HG03432 (cell line): ENCODE measurements around the gene CIART.

Experiments
- ATAC-seq: cut with Tn5 transposase; IDR thresholded peaks from one replicate; pipeline ENCODE4 v1.9.1; 2021; ENCODE audit warnings: mild to moderate bottlenecking, moderate library complexity; ENCODE audit not compliant: unreplicated experiment

Gene CIART

DNA sequence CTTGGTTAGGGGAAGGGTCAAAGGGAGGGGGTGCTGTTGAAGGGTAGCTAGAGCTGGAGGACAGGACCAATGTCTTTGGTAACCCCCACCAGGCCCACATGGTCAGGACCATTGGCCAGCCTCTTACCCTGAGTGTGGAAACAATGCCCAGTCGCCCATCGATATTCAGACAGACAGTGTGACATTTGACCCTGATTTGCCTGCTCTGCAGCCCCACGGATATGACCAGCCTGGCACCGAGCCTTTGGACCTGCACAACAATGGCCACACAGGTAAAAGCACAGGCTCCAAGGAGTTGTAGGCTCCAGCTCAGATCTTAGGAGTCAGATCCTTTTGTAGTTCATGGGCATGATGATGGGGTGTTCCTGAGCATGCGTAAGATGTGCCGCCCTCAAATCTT lies 21.0 kb upstream of the CIART start:
- ATAC-seq, result no peak

DNA sequence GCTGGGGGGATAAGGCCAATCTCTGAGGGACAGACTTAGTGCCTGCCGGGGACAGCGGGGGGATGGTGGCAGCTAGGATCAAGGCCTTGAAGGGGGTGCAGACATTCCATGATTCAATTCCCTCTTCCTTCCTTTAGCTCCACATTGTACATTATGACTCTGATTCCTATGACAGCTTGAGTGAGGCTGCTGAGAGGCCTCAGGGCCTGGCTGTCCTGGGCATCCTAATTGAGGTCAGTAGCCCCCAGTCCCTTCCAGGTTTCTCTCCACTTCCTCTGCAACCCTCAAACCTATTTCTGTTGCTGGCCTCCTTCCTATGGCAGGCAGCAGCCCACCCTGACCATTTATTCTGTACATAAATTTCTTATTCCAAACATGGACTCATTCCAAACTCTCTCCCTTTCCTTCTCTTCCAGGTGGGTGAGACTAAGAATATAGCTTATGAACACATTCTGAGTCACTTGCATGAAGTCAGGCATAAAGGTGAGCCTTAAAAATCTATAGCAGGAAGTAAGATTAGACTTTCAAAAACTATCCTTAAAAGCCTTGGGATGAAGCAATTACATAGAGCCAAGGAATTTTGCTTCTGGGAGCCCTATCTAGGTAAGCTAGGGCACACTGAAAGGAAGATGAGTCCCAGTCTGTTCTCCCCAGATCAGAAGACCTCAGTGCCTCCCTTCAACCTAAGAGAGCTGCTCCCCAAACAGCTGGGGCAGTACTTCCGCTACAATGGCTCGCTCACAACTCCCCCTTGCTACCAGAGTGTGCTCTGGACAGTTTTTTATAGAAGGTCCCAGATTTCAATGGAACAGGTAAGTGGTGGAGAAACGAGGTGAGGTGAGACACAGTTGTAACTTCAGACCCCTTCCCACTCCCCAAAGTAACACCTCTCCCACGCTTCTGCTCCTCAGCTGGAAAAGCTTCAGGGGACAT lies 19.7 kb upstream of the CIART start:
- ATAC-seq, result no peak

DNA sequence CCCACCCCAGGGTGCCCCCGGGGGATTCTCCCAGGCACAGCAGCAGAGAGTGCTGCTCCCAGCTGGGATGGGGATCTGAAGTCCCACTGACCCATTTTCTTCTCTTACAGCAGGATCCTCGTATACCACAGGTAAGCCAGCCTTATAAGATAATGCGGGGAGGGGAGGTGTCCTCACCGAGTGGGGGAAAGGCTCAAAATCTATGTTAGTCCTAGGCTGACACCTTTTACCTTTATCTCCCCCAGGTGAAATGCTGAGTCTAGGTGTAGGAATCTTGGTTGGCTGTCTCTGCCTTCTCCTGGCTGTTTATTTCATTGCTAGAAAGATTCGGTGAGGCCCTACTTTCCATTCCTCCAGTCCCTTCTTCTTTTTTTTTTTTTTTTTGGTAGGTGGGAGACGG lies 18.8 kb upstream of the CIART start:
- no peak for ATAC-seq

DNA sequence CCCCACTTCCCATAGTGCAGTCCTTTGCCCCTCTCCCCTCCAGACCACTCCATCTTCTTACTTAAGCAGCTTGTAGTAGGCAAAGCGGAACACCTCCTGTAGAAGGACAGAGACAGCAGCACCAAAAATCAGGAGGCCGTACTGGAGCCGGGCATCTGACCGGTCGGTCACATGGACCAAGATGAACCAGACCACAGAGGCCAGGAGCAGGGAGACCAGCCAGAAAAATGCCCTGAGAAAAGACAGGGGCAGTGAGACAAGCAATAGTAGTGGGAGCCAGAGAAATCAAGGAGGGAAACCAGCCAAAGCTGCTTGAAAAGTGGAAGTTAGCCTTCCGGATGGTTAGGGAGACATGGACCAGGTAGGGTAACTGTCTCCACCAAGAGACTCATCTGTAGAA lies 14.5 kb upstream of the CIART start:
- ATAC-seq, result no peak

DNA sequence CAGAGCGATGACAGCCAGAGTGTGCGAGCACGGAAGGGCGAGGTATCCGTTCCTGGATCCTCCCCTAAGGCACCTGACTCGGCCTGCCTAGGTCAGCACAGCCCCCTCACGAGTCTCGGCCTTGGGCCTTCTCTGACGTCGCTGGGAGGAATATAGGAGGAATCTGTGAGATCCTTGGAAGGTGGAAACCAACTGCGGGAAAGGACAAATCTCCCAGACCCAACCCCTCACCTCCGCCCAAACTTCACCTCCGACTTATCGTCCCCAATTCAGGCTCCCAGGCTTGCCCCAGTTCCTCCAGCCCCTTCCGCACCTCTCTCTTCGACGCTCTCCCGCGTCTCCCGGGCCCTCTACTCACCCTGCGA lies 14.0 kb upstream of the CIART start:
- peak; percentile 16 for ATAC-seq

DNA sequence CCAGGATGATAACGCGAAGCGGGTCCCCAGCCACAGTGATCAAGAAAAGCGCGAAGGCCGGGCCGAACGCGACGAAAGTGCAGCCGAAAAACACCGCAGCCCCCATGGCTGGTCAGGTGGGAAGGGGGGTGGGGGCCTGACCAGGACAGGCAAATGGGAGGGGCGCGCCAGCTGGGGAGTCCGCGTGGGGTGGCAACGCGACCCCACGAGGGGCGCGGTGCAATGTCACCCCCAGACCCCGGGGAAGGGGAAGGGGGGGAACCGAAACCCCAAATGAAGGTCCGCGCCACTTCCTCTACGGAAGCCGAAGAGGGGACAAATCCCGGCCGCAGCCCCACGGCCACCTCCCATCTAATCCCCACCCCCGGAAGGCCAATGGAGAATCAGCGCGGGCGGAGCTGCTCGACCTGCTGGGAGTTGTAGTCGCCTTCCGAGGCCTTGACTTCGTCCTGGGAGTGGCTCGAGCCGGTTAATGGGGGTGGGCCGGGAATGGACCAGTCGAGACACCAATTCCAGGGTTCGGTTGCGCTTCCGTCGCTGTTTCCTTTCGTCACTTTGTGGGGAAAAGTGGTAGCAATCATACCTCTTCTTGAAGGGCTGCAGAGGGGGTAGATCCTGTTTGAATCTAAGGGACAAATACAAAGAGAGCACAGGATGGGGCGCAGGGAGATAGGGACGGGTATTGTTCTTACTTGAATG lies 13.5 kb upstream of the CIART start, which contains the start of gene APH1A:
Gene APH1A (minus strand): TSS at position 312 of the 699 bp plus-strand sequence. CDS start 206 bp downstream, at position 106.
- peak; percentile 91 for ATAC-seq

DNA sequence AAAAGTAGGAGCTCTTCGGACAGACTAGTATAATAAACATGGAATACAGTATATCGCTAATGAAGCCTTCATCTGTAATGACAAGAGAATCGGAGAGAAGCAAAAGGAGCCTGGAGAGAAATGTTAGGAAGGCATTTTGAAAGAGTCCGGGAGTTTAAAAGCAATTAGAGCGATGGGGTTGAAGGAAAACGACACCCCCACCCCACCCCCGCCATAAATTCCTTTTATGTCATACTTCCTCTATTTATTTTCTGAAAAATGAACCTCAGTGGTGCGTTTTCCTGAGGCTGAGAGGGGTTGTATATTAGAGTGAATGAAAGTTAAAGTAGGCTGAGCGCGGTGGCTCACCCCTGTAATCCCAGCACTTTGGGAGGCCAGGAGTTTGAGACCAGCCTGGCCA lies 12.9 kb upstream of the CIART start:
- no peak for ATAC-seq

DNA sequence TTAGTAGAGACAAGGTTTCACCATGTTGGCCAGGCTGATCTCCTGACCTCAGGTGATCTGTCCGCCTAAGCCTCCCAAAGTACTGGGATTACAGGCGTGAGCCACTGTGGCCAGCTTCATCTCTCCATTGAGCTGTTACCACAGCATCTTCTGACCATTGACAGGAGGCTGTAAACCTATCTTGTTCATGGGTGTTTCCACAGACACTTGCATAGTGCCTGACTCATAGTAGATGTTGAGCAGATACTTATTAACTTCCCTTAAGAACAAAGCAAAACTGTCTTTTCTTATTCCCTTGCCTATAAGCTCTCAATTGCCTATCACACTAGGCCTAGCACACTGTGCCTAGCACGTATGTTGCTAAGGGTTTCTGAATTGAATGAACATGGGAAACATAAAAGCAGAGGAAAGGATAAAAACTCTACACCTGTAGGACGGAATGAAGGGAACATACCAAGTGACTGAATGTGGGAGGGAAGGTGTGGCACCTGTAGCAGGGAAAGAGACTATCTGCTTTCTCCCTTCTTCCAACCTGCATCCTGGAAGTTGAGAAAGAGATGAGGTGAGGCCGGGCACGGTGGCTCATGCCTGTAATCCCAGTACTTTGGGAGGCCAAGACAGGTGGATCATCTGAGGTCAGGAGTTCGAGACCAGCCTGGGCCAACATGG lies 10.9 kb upstream of the CIART start:
- ATAC-seq, result no peak

DNA sequence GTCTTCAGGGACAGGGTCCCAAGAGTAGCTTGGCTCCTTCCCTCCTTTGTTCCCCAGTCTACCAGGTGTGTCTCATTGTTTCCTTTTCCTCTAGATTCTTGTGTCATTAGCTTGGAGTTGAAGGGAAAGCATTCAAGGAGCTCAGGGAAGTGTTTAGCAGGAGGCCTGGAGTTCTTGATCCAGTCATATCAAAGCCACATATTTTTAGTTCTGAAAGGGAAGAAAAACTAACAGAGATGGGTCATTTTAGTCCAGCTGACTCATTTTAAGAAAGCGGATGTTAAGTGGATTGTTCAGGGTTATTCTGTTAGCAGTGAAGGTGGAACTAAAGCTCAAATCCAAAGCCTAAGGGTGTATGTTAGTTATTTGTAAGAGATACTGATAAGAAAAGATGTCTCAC lies 9.0 kb upstream of the CIART start:
- no peak for ATAC-seq

DNA sequence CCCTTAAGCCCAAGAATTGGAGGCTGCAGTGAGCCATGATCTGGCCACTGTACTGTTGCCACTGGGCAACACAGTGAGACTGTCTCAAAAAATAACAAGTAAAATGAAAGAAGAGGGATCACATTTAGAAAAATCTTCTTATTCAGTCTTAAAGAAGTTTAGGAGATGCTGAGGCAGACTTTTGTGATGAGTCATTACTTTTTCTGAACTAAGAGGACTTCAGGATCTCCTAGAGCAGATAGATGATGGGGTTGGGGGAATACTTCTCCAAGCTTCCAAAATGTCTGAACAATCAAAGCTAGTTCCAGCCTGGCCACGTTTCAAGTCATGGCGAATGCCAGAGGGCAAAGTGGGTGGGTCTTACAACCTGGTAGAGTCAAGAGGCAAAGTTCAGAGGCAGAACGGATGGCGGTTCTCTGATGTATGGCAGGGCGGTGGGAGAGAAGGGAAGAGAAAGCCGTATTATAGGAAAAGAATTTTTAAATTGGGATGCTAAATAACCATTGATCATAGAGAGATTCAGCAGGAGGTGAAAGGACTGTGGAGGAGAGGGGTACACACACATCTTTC lies 2.1 kb upstream of the CIART start:
- no peak for ATAC-seq

DNA sequence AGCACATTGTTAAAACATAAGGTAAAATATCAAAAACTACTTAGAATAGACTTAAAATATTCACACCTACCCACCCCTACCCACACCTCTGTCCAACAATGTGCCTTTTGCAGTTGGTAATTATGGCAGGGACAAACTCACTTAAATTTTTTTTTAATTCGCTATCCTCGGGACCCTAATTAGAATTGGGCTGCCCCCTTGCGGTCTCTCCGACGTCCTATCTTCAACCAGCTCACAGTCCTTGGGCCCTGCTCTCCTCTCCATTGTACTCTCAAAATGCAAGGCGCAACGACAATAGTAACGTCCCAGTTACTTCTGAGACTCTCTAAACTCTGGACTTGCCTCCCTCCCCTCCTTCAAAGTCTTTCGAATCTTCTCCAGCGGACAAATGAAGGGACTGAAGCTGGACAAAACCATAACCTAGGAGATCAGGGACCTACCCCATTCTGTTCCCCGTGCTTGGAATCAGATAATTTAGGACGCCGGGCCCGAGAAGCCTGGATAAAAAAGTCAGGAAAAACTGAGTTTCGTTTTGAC lies 1.1 kb upstream of the CIART start:
- ATAC-seq, result no peak

DNA sequence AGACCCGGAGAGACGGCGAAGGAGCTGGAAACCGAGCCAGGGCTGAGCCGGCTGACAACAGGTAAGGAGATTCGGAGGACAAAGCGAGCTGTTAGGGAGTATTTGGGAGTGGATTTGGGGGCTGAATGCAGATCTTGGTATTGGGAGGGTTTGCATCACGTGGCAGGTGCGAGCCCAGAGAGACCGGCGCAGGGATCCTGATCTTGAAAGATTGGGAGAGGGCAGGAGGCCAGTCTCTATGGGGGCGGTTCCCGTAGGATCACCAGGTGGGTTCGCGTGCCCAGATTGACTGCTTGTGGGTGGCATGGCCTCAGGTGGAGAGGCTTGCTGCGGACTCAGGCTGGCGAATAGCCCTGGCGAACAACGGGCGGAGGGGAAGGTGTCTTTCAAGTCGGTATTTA lies 204 bp downstream of the CIART start:
- ATAC-seq, result no peak

DNA sequence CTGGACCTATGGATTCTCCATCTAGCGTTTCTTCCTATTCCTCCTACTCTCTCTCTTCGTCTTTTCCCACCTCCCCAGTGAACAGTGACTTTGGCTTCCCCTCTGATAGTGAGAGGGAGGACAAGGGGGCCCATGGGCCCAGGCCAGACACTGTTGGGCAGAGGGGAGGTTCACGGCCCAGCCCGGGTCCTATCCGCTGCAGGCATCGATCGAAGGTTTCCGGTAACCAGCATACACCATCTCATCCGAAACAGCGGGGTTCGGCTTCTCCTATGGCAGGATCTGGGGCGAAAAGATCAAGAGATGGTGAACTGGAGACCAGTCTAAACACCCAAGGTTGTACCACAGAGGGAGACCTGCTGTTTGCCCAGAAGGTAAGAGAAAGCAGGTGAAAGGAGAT lies 906 bp downstream of the CIART start:
- no peak for ATAC-seq

DNA sequence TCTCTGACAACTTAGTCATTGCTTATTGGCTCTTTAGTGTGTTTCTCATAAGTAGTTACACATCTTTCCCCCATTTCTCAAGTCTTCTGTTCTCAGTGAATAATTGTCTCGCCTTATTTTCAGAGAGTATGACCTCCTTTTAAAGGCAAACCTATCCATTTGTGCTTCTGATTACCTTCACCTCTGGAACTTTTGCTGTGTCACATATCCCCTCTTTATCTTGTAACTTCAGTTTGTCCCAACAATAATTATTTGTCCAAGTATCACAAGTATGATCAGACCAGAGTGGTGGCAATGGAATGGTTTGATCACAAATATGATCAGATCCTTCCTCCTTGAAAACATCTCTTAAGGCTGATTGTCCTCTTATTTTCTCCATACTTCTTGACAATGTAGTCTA lies 6.0 kb downstream of the CIART start:
- no peak for ATAC-seq

DNA sequence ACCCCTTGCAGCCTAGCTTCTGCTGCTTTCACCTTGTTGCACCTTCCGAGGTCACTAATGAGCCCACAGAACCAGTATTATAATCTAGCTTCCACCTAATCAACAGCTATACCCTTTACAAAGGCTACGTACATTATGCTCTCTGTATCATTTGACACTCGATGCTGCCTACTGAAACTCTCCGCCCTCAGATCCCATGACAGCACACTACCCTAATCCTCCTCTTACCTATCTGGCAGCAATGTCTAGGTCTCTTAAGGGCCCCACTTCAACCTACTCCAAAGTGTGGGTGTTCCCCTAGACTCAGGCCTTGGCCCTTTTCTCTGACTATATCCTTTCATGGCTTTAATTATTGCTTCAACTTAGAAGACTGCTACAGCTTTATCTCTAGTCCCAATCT lies 6.5 kb downstream of the CIART start:
- ATAC-seq, result no peak

DNA sequence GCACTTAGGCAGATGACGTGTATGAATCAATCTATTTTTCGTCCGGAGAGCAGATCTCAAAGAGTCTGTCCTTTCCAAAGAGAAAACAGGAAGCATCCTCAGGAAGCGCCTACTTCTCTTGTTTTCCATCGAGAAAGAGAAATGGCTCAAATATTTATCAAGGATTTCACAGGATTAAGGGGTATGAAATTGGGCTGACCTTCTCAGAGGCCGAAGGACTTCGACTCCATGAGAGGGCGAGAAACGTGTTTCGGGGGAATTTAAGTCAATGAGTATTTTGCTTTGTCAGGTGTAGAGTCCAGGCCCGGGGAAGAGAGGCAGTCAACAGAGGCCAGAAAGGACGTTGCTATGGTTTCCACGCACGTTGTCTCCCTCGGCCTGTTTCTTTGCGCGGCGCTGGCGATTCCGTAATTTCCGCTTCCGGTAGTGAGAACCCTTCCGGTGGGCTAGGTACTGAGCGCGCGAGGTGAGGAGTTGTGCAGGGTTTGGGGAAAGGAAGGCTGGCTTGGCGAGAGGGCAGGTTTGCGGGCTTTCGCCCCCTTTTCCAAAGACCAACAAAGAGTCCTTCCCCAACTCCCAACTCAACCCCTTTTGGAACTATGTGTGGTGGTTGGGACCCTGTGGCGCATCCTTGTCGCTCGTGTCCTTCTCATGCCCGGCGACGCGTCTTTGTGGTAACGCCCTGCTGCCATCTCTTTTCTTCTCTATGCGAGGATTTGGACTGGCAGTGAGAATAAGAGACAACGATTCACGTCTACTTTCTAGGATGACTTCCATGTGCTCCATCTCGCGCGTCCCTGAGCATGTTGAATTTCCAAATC lies 11.3 kb downstream of the CIART start, which contains the start of gene MRPS21:
Gene MRPS21 (plus strand): TSS at position 429 of the 821 bp plus-strand sequence. CDS start 506 bp downstream, outside the sequence.
- peak; percentile 95 for ATAC-seq

DNA sequence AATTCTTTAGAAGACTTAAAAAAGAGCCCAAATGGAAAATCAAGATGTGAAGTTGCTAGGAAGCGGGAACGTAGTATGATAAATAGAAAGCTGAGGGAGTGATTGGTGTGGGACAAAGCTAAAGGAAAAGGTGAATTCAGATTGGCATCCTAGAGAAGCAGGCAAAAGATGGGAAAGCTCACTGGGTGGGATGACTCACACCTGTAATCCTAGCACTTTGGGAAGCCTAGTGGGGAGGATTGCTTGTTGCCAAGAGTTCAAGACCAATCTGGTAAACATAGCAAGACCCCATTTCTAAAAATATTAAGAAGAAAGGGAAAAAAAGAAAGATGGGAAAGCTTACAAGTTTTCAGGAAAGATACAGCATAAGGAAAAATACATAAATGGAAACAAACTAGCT lies 13.1 kb downstream of the CIART start:
- ATAC-seq, result no peak

DNA sequence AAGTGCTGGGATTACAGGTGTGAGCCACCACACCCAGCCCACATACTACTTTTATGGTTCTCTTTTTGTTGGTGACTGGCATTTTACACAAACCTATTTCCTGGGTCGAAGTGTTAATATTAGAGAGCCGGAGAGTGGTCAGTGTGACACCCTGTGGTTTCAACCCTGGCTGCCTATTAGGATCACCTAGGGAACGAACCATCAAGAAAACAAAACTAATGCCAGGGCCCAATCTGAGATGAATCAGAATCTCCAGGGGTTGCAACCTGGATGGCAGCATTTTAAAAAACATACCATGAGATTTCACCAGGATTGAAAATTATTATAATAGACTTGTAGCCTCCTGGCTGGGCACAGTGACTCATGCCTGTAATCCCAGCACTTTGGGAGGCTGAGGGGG lies 17.4 kb downstream of the CIART start:
- ATAC-seq, result no peak

DNA sequence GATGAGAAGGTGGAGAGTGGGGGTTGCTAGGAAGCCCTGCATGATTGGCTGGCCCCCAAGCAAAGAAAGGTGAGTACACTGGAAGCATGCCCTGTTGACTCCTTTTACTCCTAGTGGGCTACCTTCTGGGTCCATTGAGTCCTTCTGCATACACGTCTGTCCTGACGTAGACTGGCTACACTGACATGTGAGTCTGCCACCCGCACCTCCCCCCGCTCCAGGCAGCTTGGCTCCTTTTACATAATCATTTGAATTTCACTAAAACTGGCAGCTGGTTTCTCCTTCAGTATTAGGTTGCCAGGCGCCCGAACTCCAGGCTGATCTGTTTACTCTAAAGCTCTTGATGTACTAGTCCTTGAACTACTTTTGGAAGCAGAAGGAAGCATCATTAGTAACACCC lies 20.0 kb downstream of the CIART start:
- no peak for ATAC-seq

DNA sequence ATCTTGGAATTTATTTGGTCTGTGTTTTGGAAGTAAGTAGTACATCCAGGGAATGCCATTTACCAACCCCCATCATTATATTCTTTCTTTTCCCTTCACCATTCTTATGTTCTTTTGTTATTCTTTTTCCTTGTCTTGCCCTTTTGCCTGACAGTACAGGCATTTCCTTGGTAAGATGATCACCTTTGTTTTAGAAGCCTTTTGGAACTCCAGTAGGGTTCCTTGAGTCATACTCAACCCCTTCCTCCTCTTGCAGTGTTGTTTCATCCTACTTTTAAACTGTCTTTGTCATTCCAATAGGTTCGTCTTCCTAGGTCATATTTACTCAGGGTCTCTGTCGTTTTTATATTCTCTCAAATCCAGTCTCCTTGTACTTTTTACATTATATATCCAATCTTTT lies 20.5 kb downstream of the CIART start:
- no peak for ATAC-seq
